HCT116 (cell line): ENCODE results near the gene PLB1.

Source experiments
- CEBPB ChIP-seq: IDR thresholded peaks from 2 replicates; pipeline ENCODE4 v1.6.1; 2012; ENCODE audit warnings: low read depth
- EZH2 ChIP-seq: fragments of 200-600 bp; sonication (generic); IDR thresholded peaks from 2 replicates; pipeline ENCODE4 v1.6.1; 2017; ENCODE audit warnings: antibody characterized with exemption, mixed run types
- FOSL1 ChIP-seq: IDR thresholded peaks from 2 replicates; pipeline ENCODE4 v1.6.1; 2012; ENCODE audit warnings: low read depth
- JUND ChIP-seq: IDR thresholded peaks from 2 replicates; pipeline ENCODE4 v1.6.1; 2012
- POLR2A ChIP-seq: IDR thresholded peaks from 2 replicates; pipeline ENCODE4 v1.7.0; 2011; ENCODE audit warnings: borderline replicate concordance; ENCODE audit not compliant: insufficient read depth, insufficient read length; ENCODE audit errors: extremely low read depth
- POLR2AphosphoS5 ChIP-seq: IDR thresholded peaks from 2 replicates; pipeline ENCODE4 v1.6.1; 2011; ENCODE audit warnings: mild to moderate bottlenecking, low read depth, low read length, moderate library complexity
- RAD21 ChIP-seq: IDR thresholded peaks from 2 replicates; pipeline ENCODE4 v1.6.1; 2012; ENCODE audit warnings: low read depth, mild to moderate bottlenecking
- SIN3A ChIP-seq: IDR thresholded peaks from 2 replicates; pipeline ENCODE4 v1.6.1; 2012; ENCODE audit warnings: low read depth
- SP1 ChIP-seq: IDR thresholded peaks from 2 replicates; pipeline ENCODE4 v1.6.1; 2012; ENCODE audit warnings: low read depth
- TCF7L2 ChIP-seq: IDR thresholded peaks from 2 replicates; pipeline ENCODE4 v1.7.0; 2011; ENCODE audit warnings: borderline replicate concordance, inconsistent platforms; ENCODE audit not compliant: insufficient read depth, insufficient read length; ENCODE audit errors: extremely low read depth
- YY1 ChIP-seq: IDR thresholded peaks from 2 replicates; pipeline ENCODE4 v1.6.1; 2011; ENCODE audit warnings: low read length, low read depth, moderate library complexity, mild to moderate bottlenecking; ENCODE audit not compliant: insufficient replicate concordance; ENCODE audit errors: extremely low read depth
- ZFX ChIP-seq: fragments of 450-650 bp; IDR thresholded peaks from 2 replicates; pipeline ENCODE4 v1.6.1; 2017
- TF ChIP-seq, protein P1 (sequence below), 3 experiments: fragments of 200-600 bp in 1 of 3; sonication (generic) in 1 of 3; IDR thresholded peaks in 2 of 3; conservative IDR thresholded peaks in 1 of 3; 2 replicates each; pipeline ENCODE4 v1.5.1; 2012 to 2017; ENCODE audit warnings: low read depth in 2 of 3, low read length in 2 of 3, antibody characterized with exemption in 1 of 3, borderline replicate concordance in 1 of 3, control low read depth in 1 of 3, mild to moderate bottlenecking in 1 of 3, mixed read lengths in 1 of 3, mixed run types in 1 of 3, moderate library complexity in 1 of 3; ENCODE audit not compliant: insufficient read depth in 1 of 3
- TF ChIP-seq, protein P2 (sequence below): IDR thresholded peaks from 2 replicates; pipeline ENCODE4 v1.6.1; 2012

DNA sequence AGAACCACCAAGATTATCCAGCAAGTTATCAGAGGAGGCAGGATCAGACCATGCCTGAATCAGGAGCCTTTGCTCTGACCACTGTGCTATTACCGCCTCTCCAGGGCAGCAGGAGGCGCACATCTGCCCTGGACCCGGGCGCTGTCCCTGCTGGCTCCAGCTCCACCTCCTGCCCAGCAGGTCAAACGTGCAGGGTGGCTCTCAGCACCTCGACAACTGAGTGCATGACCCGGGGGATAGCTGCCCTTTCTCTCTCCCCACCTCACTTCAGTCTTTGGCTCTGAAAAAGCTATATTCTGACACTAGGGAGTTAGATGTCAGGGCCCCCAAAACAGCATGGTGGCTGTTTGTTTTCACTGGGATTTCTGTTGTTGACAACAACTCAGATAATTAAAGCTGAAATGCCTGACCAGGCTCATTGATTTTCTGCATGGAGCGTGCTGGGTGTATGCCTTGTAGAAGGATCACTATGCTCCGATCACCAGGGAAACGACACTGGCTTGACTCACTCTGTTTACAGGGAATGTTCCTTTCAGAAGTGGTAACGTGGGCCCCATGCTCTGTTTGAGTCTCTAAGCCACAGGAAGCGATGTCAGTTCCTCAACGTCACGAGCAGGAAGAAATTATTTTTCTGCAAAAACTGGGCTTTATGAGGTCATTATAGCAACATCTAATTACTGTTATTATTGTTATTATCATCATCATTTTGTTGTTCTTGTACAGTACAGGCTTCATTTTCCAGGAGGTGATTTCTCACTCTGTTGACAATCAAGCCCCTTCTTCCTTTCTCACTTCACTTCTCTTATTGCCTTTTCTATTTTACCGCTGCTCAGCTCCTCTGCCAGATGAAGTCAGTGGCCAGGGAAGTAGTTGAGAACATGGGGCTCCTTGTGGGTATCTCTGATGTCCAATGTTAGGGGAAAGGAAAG lies 125.6 kb downstream of the PLB1 start:
- TF ChIP-seq, protein P1, sequence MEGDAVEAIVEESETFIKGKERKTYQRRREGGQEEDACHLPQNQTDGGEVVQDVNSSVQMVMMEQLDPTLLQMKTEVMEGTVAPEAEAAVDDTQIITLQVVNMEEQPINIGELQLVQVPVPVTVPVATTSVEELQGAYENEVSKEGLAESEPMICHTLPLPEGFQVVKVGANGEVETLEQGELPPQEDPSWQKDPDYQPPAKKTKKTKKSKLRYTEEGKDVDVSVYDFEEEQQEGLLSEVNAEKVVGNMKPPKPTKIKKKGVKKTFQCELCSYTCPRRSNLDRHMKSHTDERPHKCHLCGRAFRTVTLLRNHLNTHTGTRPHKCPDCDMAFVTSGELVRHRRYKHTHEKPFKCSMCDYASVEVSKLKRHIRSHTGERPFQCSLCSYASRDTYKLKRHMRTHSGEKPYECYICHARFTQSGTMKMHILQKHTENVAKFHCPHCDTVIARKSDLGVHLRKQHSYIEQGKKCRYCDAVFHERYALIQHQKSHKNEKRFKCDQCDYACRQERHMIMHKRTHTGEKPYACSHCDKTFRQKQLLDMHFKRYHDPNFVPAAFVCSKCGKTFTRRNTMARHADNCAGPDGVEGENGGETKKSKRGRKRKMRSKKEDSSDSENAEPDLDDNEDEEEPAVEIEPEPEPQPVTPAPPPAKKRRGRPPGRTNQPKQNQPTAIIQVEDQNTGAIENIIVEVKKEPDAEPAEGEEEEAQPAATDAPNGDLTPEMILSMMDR (IDR thresholded peaks at IDR 0.05 in 2 of 3, conservative IDR thresholded peaks at IDR 0.05 in 1 of 3; ENCODE audit: borderline replicate concordance in 1 of 3, insufficient read depth in 1 of 3, low read depth in 2 of 3, low read length in 2 of 3): peak; percentile 66 to 94 (median 79)
- TF ChIP-seq YY1 (peak; percentile 18), ZFX (no peak), JUND (peak; percentile 45), POLR2A (no peak), SIN3A (peak; percentile 60; the same call in 1 of the 2 replicates), TCF7L2 (peak; percentile 22), EZH2 (no peak), RAD21 (peak; percentile 89), CEBPB (no peak; the same call in 1 of the 2 replicates), FOSL1 (peak; percentile 32; the same call in 1 of the 2 replicates), POLR2AphosphoS5 (peak; percentile 52), SP1 (peak; percentile 40)
- TF ChIP-seq, protein P2, sequence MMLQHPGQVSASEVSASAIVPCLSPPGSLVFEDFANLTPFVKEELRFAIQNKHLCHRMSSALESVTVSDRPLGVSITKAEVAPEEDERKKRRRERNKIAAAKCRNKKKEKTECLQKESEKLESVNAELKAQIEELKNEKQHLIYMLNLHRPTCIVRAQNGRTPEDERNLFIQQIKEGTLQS: no peak
